ENCODE data around the gene LAMA3.

Gene LAMA3

DNA sequence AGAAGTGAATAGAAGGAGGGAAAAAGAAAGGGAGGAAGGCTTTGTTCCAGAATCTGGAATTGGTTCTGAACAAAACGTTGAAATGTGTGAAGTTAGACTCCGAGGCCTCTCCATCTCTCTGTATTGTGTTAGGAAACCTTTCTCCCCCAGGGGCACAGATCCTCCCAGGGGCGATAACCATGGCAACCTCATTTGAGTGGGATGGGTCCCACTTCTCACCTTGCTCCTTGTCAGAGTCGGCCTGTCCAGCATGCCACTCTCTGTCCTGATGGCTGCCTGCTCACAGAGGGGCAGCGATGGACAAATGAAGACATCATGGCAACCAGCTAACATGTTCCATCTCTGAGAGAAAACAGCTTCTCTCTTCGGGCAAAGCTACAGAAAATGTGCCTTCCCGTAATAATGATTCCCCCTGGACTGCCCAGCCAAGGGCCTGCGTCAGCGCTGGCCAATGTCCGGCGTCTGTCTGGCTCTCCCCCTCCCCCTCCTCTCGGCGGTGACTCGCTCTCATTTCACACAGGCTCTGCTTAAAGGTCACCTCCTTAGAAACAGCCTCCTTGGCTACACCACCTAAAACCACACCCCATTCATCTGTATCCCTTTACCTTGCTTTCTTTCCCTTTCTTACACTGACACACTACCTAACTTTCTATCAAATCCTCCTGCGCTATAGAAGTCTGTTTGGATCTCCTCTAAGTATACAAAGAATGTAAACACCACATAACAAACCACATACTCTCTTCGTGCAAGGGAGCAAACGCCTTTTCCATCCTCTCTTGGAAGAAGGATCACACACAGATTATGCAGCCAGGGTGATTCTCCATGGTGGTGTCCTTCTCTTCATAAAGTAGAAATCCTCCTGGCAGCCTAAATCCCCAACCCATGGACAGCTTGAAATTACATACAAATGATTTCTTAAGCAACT is 293.2 kb downstream of the LAMA3 start:
- DNase-seq, result peak; percentile 67

DNA sequence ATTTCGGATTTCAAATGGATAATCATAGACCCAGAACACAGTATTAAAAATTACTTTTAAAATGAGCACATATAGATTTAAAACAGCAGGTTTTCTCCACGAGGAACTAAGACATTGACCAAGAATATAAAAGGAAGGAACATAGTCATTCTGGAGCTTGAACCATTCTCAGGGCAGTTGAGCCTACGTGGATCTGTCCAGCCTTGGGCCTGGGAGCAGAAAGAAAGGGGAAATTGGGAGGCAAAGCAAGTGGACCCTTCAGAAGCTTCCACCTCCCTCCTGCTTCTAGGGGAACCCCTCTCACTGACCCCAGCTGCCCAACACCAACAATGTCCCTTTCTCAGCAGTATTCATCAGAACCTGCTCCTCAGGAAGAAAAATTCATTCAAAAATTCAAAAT is 293.9 kb downstream of the LAMA3 start:
- no peak for DNase-seq

DNA sequence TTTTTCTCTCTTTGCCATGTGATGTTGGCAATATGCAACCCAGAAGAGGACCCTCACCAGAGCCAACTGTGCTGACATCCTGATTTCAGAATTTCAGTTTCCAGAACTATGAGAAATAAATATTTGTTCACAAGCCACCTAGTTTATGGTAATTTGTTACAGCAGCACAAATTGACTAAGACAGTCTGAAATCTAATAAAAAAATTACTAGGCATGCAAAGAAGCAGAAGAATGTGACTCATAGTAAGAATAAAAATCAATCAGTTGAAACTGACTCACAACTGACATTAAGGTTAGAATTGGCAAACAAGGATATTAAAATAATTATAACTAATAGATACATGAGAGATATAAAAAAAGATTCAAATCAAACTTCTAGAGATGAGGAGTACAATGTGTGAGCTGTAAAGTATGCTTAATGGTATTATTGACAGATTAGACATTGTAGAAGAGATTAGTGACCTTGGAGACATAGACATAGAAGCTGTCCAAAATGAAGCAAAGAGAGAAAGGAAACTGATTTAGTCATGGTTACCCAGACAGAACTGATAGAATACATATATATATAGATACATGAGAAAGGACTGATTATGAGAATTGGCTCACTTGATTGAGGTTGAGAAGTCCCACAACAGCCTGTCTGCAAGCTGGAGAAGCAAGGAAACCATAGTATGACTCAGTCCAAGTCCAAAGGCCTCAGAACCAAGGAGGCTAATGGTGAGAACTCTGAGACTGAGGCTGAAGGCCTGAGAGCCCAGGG is 297.5 kb downstream of the LAMA3 start:
- DNase-seq, result no peak

DNA sequence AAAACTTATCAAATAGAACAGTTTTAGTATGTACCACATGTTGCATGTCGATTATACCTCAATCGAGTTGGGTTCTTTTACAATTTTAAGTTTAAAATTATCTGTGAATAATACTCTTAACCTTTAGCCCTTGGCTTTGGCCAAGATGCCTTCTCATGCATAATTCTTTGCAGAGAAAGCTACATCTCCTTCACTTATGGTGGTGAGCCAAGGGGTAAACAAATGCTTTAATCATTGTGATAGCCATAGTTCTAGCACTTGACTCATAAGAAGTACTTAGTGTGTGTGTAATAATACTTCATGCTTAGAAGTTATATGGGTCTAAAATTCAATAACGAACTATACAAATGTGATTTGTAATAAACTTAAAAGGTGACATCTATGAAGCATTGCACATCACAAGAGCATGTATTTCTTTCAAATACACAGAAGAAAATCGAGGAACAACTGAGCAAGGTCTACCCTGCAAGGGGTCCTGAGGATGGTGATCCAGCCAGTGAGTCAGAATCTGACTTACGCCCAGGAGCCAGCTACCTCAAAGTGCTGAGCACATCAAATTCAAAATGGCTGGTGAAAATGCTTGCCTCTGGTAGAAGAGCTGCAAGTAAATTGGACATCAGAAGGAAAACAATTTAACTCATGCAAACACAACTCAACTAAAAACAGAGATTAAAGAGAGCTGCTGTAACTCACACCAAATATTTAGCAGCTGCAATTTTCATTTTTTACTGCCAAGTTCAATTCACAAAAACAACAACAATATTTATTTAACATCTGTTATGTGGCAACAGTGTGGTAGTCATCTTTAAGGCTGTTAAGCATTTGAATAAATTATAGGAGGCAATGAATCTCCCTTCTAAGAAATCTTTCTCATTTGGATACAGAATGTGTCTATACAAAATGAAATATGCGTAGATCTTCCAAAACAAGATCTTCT is 301.5 kb downstream of the LAMA3 start:
- DNase-seq, result no peak

DNA sequence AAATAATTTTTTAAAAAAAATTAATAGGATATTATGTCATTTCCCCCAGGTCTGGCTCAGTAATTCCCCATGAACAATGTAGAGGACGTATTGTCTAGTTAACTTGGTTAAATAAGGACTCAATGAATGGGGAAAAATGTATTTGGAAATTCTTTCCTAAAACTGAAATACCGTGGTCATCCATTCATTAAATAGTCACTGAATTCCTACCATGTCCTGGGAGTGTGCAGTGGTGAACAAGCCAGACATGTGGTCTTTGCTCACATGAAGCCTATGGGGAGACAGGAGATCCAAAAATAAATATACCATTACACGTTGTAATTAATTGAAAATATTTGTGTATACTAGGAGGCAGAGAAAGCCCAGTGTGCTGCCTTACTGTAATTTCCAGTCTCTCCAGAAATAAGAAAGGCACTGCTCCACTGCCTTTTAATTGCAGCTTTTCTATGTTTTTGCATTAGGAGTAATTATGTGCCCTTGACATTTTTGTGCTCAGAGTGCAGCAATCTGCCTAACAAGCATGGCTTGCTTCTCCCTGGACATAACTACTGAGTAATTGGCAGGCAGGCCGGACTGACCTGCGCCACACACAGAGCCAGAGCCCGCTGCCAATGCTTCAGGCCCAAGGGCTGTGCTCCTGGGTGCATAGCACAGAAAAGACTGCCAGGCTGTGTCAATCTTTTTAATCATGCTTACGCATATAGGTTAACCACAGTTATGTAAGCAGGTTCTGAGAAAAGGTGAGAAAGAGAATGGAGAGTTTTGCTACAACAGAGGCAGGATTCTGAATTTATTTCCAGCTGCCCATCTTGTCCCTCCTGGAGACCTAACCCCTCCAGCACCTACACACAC is 303.1 kb downstream of the LAMA3 start:
- no peak for DNase-seq

DNA sequence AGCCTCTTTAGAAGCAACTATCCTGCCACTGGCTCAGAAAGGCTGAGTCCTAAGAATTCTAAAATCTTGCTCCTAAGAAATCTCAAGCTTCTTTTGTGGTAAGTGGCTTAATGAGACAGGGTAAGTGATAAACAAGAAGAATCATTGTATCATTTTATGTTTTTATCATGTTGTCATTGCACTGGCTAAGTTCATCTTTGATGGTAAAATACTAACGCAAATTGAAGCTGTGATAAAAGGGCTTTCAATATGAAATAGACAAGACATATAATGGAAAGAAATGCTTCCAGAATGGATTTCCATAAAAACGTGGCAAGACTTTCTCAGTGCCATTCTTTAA is 303.7 kb downstream of the LAMA3 start:
- no peak for DNase-seq

DNA sequence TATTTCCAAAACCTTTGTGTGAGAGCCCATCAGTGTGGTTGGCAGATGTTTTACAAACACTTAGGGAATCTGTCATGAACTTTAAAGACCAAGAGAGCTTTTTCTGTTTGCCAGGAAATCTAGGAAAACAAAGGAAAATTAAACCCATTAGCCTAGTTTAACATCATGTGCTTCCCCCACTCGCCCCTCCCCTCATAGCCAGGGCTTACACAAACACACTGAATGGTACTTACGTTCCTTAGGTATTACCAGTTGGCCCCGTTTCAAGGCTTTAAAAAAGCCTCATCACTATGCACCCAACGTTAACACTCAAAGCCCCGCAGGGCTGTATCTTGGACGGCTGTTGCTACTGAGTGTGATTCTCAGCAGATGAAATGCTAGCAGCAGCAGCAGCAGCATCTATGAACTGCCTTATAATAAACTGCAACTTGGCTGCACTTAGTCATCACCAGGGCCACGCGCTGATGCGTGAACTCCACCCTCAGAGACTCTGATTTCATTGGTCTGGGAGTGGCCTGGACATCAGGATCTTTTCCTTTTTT is 305.2 kb downstream of the LAMA3 start:
- DNase-seq, result no peak

DNA sequence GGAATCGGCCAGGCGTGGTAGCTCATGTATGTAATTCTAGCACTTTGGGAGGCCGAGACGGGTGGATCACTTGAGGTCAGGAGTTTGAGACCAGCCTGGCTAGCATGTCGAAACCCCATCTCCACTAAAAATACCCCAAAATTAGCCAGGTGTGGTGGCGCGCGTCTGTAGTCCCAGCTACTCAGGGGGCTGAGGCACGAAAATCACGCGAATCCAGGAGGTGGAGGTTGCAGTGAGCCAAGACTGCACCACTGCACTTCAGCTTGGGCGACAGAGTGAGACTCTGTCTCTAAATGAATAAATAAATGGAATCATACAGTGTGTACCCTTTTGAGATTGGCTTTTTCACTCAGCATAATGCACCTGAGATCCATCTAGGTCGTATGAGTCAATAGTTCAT is 305.9 kb downstream of the LAMA3 start:
- DNase-seq, result no peak

DNA sequence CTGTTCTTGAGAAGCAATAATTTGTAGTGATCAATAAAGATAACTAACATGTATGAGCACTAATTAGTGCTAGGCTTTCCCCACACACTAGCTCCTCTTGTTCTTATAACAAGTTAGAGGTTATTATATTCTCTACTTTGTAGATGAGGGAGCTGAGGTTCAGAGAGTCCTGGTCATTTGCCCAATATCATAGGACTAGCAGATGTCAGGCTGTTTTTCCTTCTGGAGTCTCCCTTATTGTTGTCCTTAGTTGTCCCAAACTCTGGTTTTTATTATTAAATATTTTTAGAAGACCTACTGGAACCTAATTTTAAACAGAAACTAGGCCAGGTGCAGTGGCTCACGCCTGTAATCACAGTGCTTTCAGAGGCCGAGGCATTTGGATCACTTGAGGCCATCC is 308.8 kb downstream of the LAMA3 start:
- no peak for DNase-seq

DNA sequence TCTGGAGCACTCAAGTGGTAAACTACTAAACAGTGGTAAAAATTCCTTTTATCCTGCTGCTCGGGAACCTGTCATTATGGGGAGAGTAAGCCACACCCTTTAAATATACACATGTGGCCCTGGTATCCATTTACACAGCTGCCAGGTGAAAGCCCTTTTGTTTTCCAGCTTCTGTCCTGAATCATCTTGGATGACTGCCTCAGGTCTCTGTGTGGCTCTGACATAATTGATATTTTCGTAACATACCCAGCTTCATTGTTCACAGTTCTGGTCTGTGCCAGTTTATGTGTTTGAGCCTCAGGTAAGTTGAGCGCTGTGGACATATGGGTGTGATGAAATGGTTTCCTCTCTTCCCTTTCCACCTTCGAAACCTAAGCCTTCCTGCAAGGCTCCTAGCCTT is 309.6 kb downstream of the LAMA3 start:
- no peak for DNase-seq

DNA sequence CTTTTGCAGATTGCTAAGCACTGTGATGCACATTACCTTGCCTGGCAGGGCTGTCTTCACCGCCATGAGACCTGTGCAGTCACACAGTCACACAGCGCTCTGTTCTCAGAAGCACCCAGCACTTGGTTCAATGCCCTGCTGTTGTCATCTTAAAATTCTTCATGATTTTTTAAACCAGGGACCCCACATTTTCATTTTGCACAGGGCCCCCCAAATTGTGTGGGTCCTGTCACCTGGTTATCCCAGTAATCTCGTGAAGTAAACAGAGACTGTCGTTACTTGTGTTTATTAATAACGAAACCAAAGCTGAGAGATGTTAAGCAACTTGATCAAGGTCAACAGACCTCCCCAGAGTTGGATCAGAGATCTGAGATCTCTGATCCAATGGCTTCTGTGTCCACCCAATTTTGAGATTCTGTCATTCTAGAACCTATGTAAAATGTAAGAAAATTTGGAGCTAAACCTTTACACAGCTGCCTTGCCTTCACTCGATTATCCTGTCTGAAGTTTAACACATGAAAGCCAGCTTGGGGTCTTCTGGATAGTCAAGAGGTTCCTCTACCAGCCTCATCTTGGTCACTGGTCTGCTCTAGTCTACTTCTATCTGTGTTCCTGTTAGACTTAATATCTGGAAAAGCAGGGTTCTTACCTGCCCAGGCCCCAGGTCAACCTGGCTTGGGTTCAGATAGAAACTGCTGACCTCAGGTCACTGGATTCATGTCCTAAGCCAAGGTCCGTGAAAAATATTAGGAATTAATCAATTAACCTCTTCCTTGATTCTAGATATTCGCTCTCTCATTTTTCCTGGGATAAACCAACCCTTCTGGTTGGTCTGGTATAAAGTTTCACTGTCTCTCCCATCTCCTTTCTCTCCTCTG is 311.6 kb downstream of the LAMA3 start:
- no peak for DNase-seq

DNA sequence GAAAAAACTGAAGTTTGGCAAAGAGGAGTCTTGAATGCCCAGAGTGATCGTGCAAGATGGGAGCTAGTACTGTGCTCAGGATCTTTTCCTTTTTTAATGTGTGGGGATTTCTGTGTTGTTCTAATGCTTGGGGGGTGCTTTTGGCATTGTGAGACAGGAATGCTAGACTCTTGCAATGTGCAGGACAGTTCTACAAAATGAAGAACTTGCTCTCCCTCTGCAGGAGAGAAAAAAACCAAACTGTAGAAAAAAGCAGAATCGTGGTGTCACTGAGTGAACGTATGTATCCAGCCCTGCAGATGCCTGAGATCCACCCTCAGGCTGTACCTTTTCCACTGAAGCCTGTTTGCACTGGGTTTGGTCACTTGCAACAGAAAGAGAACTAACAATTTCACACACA is 313.2 kb downstream of the LAMA3 start:
- no peak for DNase-seq

DNA sequence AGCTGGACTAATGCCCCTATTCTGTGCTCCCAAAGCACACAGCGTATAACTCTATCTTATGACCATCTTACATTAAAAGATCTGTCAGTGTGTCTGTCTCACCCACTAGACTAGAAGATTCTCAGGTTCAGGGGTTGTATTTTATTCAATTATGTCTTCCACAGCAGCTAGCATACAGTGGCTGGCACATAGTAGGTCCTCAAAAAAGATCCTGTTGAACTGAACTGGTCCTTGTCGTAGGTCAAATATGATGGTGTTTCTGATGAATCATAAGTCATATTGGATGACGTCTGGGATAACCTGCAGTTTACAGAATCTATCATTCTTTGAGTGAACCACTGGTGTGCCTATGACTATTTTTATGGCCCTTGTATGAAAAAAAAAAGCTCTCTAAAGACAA is 314.0 kb downstream of the LAMA3 start:
- DNase-seq, result no peak

DNA sequence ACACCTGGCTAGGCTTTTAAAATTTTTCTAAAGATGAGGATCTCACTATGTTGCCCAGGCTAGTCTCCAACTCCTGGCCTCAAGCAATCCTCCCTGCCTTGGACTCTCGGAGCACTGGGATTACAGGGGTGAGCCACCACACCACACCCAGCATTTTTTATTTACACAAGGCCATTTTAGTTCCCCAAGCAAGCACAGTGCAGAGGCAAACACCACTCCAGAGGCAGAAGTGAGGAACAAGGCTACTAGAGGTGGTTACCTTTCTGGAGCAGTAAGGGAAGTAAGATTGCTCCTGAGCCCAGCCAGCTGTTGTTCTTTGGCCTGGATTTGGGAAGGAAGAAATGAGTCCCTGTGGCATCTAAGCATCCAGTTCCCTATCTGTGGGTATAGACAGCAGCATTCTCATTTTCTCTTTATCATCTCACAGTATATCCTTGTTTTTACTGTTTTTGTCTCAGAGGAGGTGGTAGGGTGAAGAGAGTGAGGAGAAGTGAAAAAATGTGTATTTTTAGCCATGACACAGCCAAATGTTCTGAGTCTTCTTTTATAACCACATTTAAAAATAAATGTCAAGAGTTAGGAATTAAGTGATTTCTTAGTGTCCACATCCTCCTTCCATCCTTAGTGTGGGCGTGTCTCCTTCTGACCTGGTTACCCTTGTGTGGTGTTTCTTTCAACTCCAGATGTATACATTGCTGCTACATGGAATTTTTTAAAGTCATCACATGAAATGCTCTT is 314.8 kb downstream of the LAMA3 start:
- no peak for DNase-seq
